Body of pancreas (tissue), 4 donors: ENCODE results near the gene DHRS4. TPM values are rescaled to one million over a fixed set of nuclear protein-coding genes. Genes with fewer than 3 reads are reported as not detected.
"Not testable (repeated sequence)": the region's sequence is repeated elsewhere in the genome, so short reads cannot be mapped to it uniquely, and the experiment has no call there.

Experiments
- ATAC-seq: fragments of 150-250 bp; one replicate; pipeline ENCODE4 v1.9.1; 2016
- DNase-seq, 4 donors: peaks; one replicate each; pipeline ENCODE4 v3.0.0-alpha.2; 2019
- H3K27ac ChIP-seq, 4 donors: fragments of 200-600 bp; sonication (generic); 1 replicate in 3 of 4; 2 replicates in 1 of 4; pipeline versions ENCODE4 v1.5.1 to v1.6.1; 2016 to 2019; ENCODE audit warnings: mild to moderate bottlenecking in 1 of 4, mixed read lengths in 1 of 4, moderate library complexity in 1 of 4
- H3K27me3 ChIP-seq, 2 donors: fragments of 200-600 bp; sonication (generic); one replicate each; pipeline ENCODE4 v1.6.0; 2016; ENCODE audit warnings: mild to moderate bottlenecking in 1 of 2
- H3K36me3 ChIP-seq, 2 donors: fragments of 200-600 bp; sonication (generic); replicated peaks in 1 of 2; 2 replicates each; pipeline ENCODE4 v1.5.1; 2016; ENCODE audit warnings: low read depth in 2 of 2; ENCODE audit not compliant: insufficient read depth in 1 of 2
- H3K4me1 ChIP-seq: fragments of 200-600 bp; sonication (generic); one replicate; pipeline ENCODE4 v1.6.0; 2016
- H3K4me3 ChIP-seq, 2 donors: fragments of 200-600 bp; sonication (generic); 1 replicate in 1 of 2; 2 replicates in 1 of 2; pipeline ENCODE4 v1.5.1; 2016 to 2019
- H3K9me3 ChIP-seq, 3 donors: fragments of 200-600 bp; sonication (generic); 1 replicate in 2 of 3; 2 replicates in 1 of 3; pipeline ENCODE4 v1.5.1; 2016
- CTCF ChIP-seq, 7 experiments: fragments of 450-650 bp in 4 of 7; fragments of 200-600 bp in 3 of 7; sonication (generic) in 3 of 7; IDR thresholded peaks; one replicate each; pipeline ENCODE4 v1.5.1; 2016 to 2019; ENCODE audit warnings: antibody characterized with exemption in 7 of 7
- POLR2A ChIP-seq, 3 donors: fragments of 450-650 bp; IDR thresholded peaks; one replicate each; pipeline ENCODE4 v1.6.1; 2016; ENCODE audit warnings: antibody characterized with exemption in 3 of 3, mild to moderate bottlenecking in 2 of 3
- WGBS, 2 donors: methylation state at CpG; one replicate each; pipeline ENCODE4 v1.1.5; 2017; 5-methylcytosine and 5-hydroxymethylcytosine counted together
- intact Hi-C: fragments of 100-400 bp; cut with DNase I; formaldehyde crosslinking; loops from one replicate; pipeline ENCODE4 v1.15.1; 2023
- total RNA-seq, 2 donors: library from RNA; depleted of rRNA; stranded (reverse); fragments of >200 nt; gene quantifications; one replicate each; pipeline ENCODE4 v1.1.0, GENCODE V29; 2016

The DHRS4 gene
- total RNA-seq, 2 donors from 2014 or later = 18.4 to 45.5 TPM

- no peak overlapping the region for H3K4me3 ChIP-seq
- no peaks in the 10 kb centered on the region for H3K9me3 ChIP-seq
- peaks cover 55% of the 10 kb centered on the region for H3K4me1 ChIP-seq
- no peaks in the 10 kb centered on the region for H3K36me3 ChIP-seq
- ATAC-seq (peak; percentile 91), DNase-seq (peak; percentile 66 to 82 (median 76))
- H3K27ac ChIP-seq = peak overlapping the region in 3 of 4 donors; percentile 7 to 62 (median 29)
- TF ChIP-seq POLR2A (IDR thresholded peaks at IDR 0.05) (no peak), CTCF (IDR thresholded peaks at IDR 0.05) (no peak)
- no peaks in the 10 kb centered on the region for H3K27me3 ChIP-seq
- 33 to 46% methylated on average over 7 of the region's 7 CpGs for WGBS, 2 donors
- intact Hi-C loops = no loop called here
Measured at GRCh38 chr14:23942587-23942986, 11.0 kb upstream of the DHRS4 start.

GRCh38 chr14:23949069-23949468 lies 4.5 kb upstream of the DHRS4 start:
- H3K4me3 ChIP-seq, H3K27ac ChIP-seq, H3K36me3 ChIP-seq, ATAC-seq, DNase-seq, H3K9me3 ChIP-seq, intact Hi-C loops, H3K27me3 ChIP-seq: not testable (repeated sequence)
- WGBS, 2 donors = 59 to 95% methylated on average over 2 of the region's 2 CpGs
- peaks cover 45% of the 10 kb centered on the region for H3K4me1 ChIP-seq

GRCh38 chr14:23950411-23951135 lies 3.0 kb upstream of the DHRS4 start:
- intact Hi-C loops = no loop called here

GRCh38 chr14:23951136-23951466 lies 2.5 kb upstream of the DHRS4 start:
- H3K4me1 ChIP-seq = peaks cover 48% of the 10 kb centered on the region
- intact Hi-C loops, H3K9me3 ChIP-seq, H3K36me3 ChIP-seq, ATAC-seq, DNase-seq, H3K27me3 ChIP-seq, H3K4me3 ChIP-seq, H3K27ac ChIP-seq: not testable (repeated sequence)
- WGBS, 2 donors = 77 to 81% methylated on average over 3 of the region's 3 CpGs

More at GRCh38 chr14:23950411-23951135, 3.0 kb upstream of the DHRS4 start:
- no peak overlapping the region for H3K27ac ChIP-seq
- H3K36me3 ChIP-seq = no peaks in the 10 kb centered on the region
- ATAC-seq (no peak), DNase-seq (no peak)
- H3K4me3 ChIP-seq = no peak overlapping the region
- no peak for TF ChIP-seq CTCF (IDR thresholded peaks at IDR 0.05)
- WGBS, 2 donors = 85 to 91% methylated on average over 6 of the region's 6 CpGs
- peaks cover 48% of the 10 kb centered on the region for H3K4me1 ChIP-seq
- H3K9me3 ChIP-seq = no peaks in the 10 kb centered on the region
- no peaks in the 10 kb centered on the region for H3K27me3 ChIP-seq

- peak; percentile 27 for ATAC-seq
- DNase-seq = peak; percentile 71 to 83 (median 76)
- intact Hi-C loops = no loop called here
- Histone ChIP-seq H3K36me3 (no peaks in the 10 kb centered on the region), H3K4me3 (no peak overlapping the region), H3K27me3 (no peaks in the 10 kb centered on the region), H3K4me1 (peaks cover 48% of the 10 kb centered on the region), H3K27ac (peak overlapping the region; percentile 21 to 53 (median 40)), H3K9me3 (no peaks in the 10 kb centered on the region)
- no peak for TF ChIP-seq POLR2A (IDR thresholded peaks at IDR 0.05)
- TF ChIP-seq CTCF (IDR thresholded peaks at IDR 0.05) = peak in 3 of 7 experiments; percentile 31 to 37 (median 34)
- WGBS, 2 donors = 15 to 30% methylated on average over 8 of the region's 8 CpGs
Measured at GRCh38 chr14:23951590-23952201, 1.9 kb upstream of the DHRS4 start.

- H3K36me3 ChIP-seq, H3K9me3 ChIP-seq, H3K27me3 ChIP-seq, intact Hi-C loops, ATAC-seq: not testable (repeated sequence)
- Histone ChIP-seq H3K27ac (peak overlapping the region; percentile 88 to 91 (median 90)), H3K4me1 (peaks cover 42% of the 10 kb centered on the region), H3K4me3 (peak overlapping the region; percentile 86 to 92)
- DNase-seq = peak in 3 of 4 donors; percentile 26 to 33 (median 31)
- 16 to 33% methylated on average over 4 to 6 of the region's 6 CpGs for WGBS, 2 donors
Measured at GRCh38 chr14:23953116-23953463, 480 bp upstream of the DHRS4 start.

- peak overlapping the region; percentile 88 to 91 (median 90) for H3K27ac ChIP-seq
- H3K27me3 ChIP-seq, ATAC-seq, DNase-seq, intact Hi-C loops, H3K36me3 ChIP-seq, H3K9me3 ChIP-seq: not testable (repeated sequence)
- H3K4me1 ChIP-seq = peaks cover 42% of the 10 kb centered on the region
- peak overlapping the region; percentile 86 to 92 for H3K4me3 ChIP-seq
- 6 to 9% methylated on average over 6 of the region's 6 CpGs for WGBS, 2 donors
Measured at GRCh38 chr14:23954279-23954614, 677 bp downstream of the DHRS4 start.

- H3K27me3 ChIP-seq, H3K36me3 ChIP-seq, intact Hi-C loops, H3K27ac ChIP-seq, H3K4me3 ChIP-seq, H3K9me3 ChIP-seq: not testable (repeated sequence)
- peak; percentile 43 for ATAC-seq
- peak; percentile 72 to 83 (median 78) for DNase-seq
- 42 to 44% methylated on average over 10 to 20 of the region's 20 CpGs for WGBS, 2 donors
- peaks cover 41% of the 10 kb centered on the region for H3K4me1 ChIP-seq
Measured at GRCh38 chr14:23954965-23955364, 1.4 kb downstream of the DHRS4 start.

- H3K36me3 ChIP-seq, H3K27ac ChIP-seq, intact Hi-C loops, H3K9me3 ChIP-seq, ATAC-seq, H3K4me3 ChIP-seq, DNase-seq, H3K27me3 ChIP-seq: not testable (repeated sequence)
- WGBS, 2 donors = 90 to 93% methylated on average over 2 of the region's 2 CpGs
- H3K4me1 ChIP-seq = peaks cover 32% of the 10 kb centered on the region
Measured at GRCh38 chr14:23955811-23956210, 2.2 kb downstream of the DHRS4 start.
